SU-DHL-6 (cell line): ENCODE data around the gene PRKCZ.

Experiments used
- EZH2phosphoT487 ChIP-seq: fragments of 200-600 bp; sonication (generic), shearing (Covaris generic); conservative IDR thresholded peaks from 2 replicates; pipeline ENCODE4 v1.6.1; 2018; ENCODE audit warnings: mild to moderate bottlenecking, antibody characterized with exemption, low read length, moderate library complexity, mixed read lengths
- TF ChIP-seq, protein P1 (sequence below): fragments of 200-600 bp; sonication (generic); IDR thresholded peaks from one replicate; pipeline ENCODE4 v1.5.1; 2017; ENCODE audit warnings: antibody characterized with exemption, mild to moderate bottlenecking, low read length, moderate library complexity; ENCODE audit not compliant: insufficient read depth, poor library complexity, severe bottlenecking

- TF ChIP-seq, protein P1, sequence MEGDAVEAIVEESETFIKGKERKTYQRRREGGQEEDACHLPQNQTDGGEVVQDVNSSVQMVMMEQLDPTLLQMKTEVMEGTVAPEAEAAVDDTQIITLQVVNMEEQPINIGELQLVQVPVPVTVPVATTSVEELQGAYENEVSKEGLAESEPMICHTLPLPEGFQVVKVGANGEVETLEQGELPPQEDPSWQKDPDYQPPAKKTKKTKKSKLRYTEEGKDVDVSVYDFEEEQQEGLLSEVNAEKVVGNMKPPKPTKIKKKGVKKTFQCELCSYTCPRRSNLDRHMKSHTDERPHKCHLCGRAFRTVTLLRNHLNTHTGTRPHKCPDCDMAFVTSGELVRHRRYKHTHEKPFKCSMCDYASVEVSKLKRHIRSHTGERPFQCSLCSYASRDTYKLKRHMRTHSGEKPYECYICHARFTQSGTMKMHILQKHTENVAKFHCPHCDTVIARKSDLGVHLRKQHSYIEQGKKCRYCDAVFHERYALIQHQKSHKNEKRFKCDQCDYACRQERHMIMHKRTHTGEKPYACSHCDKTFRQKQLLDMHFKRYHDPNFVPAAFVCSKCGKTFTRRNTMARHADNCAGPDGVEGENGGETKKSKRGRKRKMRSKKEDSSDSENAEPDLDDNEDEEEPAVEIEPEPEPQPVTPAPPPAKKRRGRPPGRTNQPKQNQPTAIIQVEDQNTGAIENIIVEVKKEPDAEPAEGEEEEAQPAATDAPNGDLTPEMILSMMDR: no peak
- TF ChIP-seq EZH2phosphoT487: no peak
Measured at GRCh38 chr1:2146836-2147517, 96.8 kb downstream of the PRKCZ start.
